HG03378 (cell line): Measurements from ENCODE around the gene SLC45A1.
"Not testable (repeated sequence)": the region's sequence is repeated elsewhere in the genome, so short reads cannot be mapped to it uniquely, and the experiment has no call there.

ENCODE experiments used
- ATAC-seq: cut with Tn5 transposase; IDR thresholded peaks from one replicate; pipeline ENCODE4 v1.9.1; 2021; ENCODE audit warnings: mild to moderate bottlenecking, moderate library complexity; ENCODE audit not compliant: unreplicated experiment

Gene SLC45A1

DNA sequence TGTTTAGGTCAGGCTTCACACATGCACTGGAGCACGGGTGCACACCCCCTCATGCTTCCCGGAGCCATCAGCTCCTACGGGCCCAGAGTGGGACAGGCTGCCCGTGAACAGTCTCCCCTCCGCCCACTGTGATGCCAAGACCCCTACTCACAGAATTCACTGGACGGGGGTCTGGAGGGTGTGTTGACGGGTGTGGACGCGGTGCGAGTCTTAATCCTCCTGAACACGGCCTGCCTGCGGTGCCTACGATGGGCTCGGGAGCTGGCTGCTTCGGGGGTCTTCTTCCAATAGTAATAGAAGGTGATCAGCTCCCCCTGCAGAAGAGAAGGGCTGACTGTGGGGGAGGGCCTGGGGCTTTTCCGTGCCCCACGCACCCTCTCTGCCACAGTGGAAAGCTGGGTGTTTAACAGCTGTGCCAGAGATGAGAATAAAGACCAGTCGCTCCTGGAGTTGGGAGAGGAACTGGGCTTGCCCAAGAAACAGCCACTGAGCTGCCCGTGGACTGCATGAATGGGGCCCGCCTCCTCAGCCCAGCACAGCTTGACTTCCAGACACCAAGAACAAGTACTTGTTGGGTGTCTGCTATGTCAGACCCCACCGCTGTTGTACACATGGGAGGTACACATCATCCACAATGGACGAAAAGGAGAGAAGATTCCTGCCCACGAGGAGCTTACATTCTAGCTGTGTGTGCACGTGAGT, 47.9 kb downstream of the SLC45A1 start:
- ATAC-seq = no peak

- no peak for ATAC-seq
Measured at GRCh38 chr1:8367571-8368194, 49.8 kb downstream of the SLC45A1 start.

- no peak for ATAC-seq
Measured at GRCh38 chr1:8368956-8369639, 51.2 kb downstream of the SLC45A1 start.

GRCh38 chr1:8370046-8370881, 52.4 kb downstream of the SLC45A1 start:
- ATAC-seq = no peak

GRCh38 chr1:8370905-8371315, 53.0 kb downstream of the SLC45A1 start:
- no peak for ATAC-seq

DNA sequence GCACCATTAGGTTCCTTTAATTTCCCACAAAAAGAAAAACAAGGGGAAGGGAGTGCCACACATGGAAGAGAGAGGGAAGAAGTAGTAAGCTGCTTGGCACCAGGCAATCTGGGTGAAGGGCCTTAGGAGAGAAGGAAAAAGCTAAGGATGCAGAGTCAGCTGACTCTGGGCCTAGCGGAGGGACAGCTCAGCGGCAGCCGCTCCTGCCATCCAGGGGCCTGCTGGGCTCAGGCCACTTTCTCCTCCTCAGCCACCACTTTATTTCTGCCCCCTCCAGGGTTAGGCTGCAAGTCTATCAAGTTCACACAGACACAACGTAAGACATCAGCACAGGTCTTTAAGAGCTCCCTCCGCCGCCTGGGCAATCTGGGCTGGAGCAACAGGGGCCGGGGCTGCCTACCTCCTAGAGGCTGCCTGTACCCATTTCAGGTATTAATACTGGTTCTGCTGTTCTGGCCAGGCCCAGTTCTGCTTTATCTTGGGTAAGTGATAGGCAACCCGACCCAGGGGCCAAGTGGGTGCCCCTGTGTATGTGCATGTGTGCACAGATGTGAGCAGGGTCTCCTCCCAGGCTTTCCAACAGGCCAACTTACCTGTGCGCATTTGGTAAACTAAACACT, 53.6 kb downstream of the SLC45A1 start:
- no peak for ATAC-seq

DNA sequence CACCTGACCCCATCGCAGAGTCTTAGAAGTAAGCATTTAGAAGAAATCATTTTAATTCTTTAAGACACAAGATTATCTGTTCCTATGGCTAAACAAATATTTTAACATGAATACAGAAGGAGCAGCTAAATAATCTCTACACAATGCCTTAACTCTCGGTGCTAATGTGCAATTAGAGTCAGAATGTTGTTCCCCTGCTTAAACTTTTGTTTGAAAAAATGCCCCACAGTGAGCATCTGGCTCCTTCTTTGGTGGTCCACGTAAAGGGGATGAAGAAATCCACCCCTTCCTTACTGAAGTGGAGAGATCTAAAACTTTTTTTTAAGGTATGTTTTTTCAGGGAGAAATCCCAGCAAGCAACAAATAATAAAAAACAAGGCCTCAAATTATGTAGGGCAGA, 55.2 kb downstream of the SLC45A1 start:
- ATAC-seq = no peak

DNA sequence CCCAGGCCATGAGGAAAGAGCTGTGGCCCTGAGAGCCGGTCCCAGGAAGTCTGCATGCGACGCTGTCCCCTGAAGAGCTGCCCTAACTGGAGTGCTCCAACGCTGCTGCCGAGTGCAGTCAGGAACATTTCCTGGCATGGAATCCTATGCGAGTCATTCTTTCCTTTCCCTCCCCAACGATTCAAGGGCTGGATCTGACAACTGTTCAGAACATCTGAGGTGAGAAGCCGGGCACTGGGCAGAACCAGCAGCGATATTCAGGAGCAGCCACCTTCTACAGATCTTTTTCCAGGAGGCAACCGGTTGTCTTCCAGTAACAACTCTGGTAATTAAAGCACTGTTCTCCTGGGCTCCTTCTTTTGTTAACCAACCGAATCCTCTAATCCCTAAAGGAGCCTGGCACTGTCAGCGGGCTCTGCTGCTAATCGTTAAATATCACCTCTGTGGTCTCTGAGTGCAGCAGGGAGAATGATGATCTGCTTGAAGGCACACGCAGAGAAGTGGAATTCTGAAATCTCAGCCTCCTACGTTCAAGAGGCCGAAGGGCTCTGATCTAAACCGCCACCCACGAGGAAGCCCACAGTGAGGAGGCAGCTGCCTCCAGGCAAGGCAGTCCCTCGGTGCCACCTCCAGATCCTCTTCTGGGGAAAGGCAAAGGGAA, 55.8 kb downstream of the SLC45A1 start:
- ATAC-seq = no peak

DNA sequence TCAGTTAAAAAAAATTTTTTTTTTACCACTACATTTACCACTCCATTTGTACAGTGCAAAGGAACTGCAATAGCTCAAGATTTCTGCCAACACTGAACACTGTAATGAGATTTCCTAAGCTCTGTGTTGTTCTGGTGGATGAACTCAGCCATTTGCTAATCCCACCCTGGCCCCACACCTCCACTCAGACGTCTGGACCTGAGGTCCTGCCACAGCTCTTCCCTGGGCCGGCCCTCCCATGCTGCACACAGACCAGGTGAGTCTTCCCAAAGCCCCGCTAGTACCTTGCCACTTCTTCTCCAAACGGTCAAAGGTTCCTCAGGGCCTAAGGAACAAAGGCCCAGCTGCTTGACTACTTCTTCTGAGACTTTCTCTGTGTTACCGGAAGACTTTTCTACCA, 56.4 kb downstream of the SLC45A1 start:
- ATAC-seq = no peak

DNA sequence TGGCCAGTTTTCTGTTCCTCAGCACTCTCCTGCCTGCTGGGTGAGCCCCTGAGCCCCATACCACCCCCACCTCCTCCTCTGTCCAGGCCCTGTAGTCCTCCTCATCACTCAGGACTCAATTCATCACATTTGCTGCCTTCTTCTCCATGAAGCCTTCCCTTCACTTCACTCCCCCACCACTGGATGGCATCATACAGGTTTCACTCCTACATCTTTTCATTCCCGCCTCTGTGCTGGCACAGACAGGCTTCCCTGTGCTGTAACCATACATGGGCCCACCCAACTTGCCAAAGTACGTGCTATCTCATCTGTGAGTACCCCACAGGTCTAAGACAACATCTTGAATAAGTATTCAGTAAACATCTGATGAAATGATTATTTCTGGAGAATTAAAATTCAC, 56.9 kb downstream of the SLC45A1 start:
- no peak for ATAC-seq

DNA sequence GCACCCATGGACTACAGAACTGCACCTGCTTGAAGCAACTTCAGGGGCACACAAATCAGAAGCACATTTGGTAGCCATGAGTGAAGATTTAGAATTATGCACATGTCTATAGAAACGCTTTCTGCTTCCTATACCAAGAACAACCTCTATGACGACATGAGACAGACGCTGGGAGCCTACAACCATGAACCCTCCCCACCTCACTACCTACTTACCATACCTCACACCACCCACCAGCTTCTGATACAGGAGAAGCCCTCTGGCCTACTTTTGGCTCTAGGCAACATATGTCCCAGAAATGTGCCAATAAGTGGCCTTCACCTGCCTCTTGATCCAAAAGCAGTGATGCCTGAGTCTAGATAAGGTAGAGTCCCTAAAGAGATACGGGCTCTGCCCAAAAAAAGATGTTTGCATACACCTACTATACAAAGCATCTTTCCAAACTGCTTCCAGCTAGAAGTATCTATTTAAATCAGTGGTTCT, 58.5 kb downstream of the SLC45A1 start:
- no peak for ATAC-seq

GRCh38 chr1:8377271-8377981, 59.5 kb downstream of the SLC45A1 start:
- ATAC-seq = no peak

DNA sequence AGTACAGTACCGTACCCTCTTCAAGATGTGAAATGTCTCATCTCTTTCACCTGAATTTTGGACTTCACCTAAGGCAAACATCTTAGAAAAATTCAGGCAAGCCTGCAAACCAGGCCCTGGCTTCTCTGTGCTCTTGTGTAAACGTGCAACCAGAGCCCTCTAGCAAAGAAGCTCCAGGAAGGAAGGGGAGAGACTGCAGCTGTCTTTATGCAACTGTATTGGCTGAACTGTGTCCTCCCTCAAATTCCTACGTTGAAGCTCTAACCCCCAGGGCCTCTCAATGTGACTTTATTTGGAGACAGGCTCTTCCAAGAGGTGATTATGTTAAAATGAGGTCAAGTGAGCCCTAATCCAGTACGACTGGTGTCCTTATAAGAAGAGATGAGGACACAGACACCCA, 60.3 kb downstream of the SLC45A1 start:
- no peak for ATAC-seq

DNA sequence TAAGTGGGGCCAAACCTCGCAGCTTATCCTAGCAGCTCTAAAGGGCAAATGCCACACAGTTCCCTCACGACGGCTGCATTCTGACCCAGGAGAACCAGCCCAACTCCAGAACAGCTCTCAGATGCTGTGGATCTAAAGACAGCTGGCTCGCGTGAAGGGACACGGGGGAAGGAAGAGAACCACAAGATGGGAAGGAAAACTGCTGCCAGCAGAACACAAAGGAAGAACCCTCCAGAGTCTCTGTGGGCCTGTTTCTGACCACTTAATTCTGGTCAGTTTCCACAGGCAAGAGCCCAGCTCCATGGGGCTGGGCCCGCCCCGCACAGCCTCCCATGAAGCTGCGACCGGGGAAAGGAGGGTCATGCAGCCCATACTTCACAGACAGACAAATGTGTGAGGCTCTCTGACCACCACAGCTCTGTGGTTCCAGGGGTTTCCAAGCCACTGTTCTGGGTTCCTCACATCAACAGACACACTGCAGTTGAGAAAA, 61.1 kb downstream of the SLC45A1 start:
- ATAC-seq = no peak

- no peak for ATAC-seq
Measured at GRCh38 chr1:8379513-8380186, 61.7 kb downstream of the SLC45A1 start.

GRCh38 chr1:8380310-8380709, 62.4 kb downstream of the SLC45A1 start:
- not testable (repeated sequence) for ATAC-seq

GRCh38 chr1:8381618-8382017, 63.7 kb downstream of the SLC45A1 start:
- ATAC-seq = no peak

- ATAC-seq = no peak
Measured at GRCh38 chr1:8382051-8382505, 64.2 kb downstream of the SLC45A1 start.
